ENCODE measurements around the gene KCTD14.

GRCh38 chr11:78061088-78061920, 38.2 kb upstream of the KCTD14 start:
- TF ChIP-seq GATA3 (IDR thresholded peaks at IDR 0.05; ENCODE audit: low read depth, low read length), result no peak
- no peak for TF ChIP-seq GATA2 (IDR thresholded peaks at IDR 0.05; ENCODE audit: low read depth, low read length)

Measured in SH-SY5Y (cell line).